Natural killer cell (primary cell): ENCODE results near the gene VPS72. TPM values are rescaled to one million over a fixed set of nuclear protein-coding genes. Genes with fewer than 3 reads are reported as not detected.
"Not testable (repeated sequence)": the region's sequence is repeated elsewhere in the genome, so short reads cannot be mapped to it uniquely, and the experiment has no call there.

Experiments
- ATAC-seq, 3 donors: fragments of 150-1000 bp in 2 of 3; fragments of 200-7000 bp in 1 of 3; cut with Tn5 transposase; 1 replicate in 1 of 3; 2 replicates in 2 of 3; pipeline ENCODE4 v1.10.0; 2021; ENCODE audit warnings: mild to moderate bottlenecking in 2 of 3, moderate library complexity in 2 of 3
- DNase-seq, 2 donors: peaks; one replicate each; pipeline versions ENCODE4 v3.0.0 to v3.0.0-alpha.2; 2013 to 2021; ENCODE audit warnings: mixed read lengths in 1 of 2
- H3K27ac ChIP-seq: one replicate; pipeline ENCODE4 v1.5.1; 2013; ENCODE audit warnings: mild to moderate bottlenecking, low read length
- H3K27me3 ChIP-seq: one replicate; pipeline ENCODE4 v1.6.1; 2013; ENCODE audit warnings: low read length; ENCODE audit not compliant: control insufficient read depth, insufficient read depth
- H3K36me3 ChIP-seq: one replicate; pipeline ENCODE4 v1.6.1; 2013; ENCODE audit warnings: low read length; ENCODE audit not compliant: control insufficient read depth, insufficient read depth
- H3K4me1 ChIP-seq: one replicate; pipeline ENCODE4 v1.6.1; 2013; ENCODE audit warnings: low read length; ENCODE audit not compliant: control insufficient read depth, insufficient read depth
- H3K4me3 ChIP-seq: one replicate; pipeline ENCODE4 v1.5.1; 2013; ENCODE audit warnings: low read length
- H3K9me3 ChIP-seq: one replicate; pipeline ENCODE4 v1.6.1; 2013; ENCODE audit warnings: low read length; ENCODE audit not compliant: control insufficient read depth, insufficient read depth
- H3K27ac Mint-ChIP-seq, 2 donors: one replicate each; pipeline ENCODE4 v1.8.0; 2022; ENCODE audit warnings: mild to moderate bottlenecking in 2 of 2, mixed read lengths in 2 of 2, moderate library complexity in 1 of 2
- H3K27me3 Mint-ChIP-seq, 2 donors: one replicate each; pipeline ENCODE4 v1.8.0; 2022; ENCODE audit warnings: low read depth in 2 of 2, mixed read lengths in 2 of 2
- H3K36me3 Mint-ChIP-seq: one replicate; pipeline ENCODE4 v1.8.0; 2022; ENCODE audit warnings: mixed read lengths
- H3K4me1 Mint-ChIP-seq, 2 donors: one replicate each; pipeline ENCODE4 v1.8.0; 2022; ENCODE audit warnings: mixed read lengths in 2 of 2
- H3K4me3 Mint-ChIP-seq: one replicate; pipeline ENCODE4 v1.8.0; 2022; ENCODE audit warnings: mild to moderate bottlenecking, moderate library complexity, mixed read lengths
- H3K9me3 Mint-ChIP-seq, 2 donors: one replicate each; pipeline ENCODE4 v1.8.0; 2022; ENCODE audit warnings: mixed read lengths in 2 of 2
- CTCF ChIP-seq: fragments of 200-600 bp; IDR thresholded peaks from one replicate; pipeline ENCODE4 v1.8.0; 2022; ENCODE audit warnings: antibody characterized with exemption
- WGBS: methylation state at CpG from one replicate; pipeline ENCODE4 v1.1.7; 2013; ENCODE audit warnings: missing lambda C conversion rate; ENCODE audit not compliant: insufficient coverage; 5-methylcytosine and 5-hydroxymethylcytosine counted together
- intact Hi-C: fragments of 100-400 bp; cut with micrococcal nuclease; formaldehyde crosslinking; loops from one replicate; pipeline ENCODE4 v1.14.2; 2022
- total RNA-seq, 4 donors: library from RNA; stranded (reverse); fragments of 120-200 nt in 1 of 4; gene quantifications; one replicate each; pipeline versions ENCODE4 v1.2.3 to v1.2.4, GENCODE V29; 2013 to 2022

VPS72 gene
- total RNA-seq, 3 donors from 2014 or later (not counting 1 experiment from before 2014, with no cell fraction given): 26.2 to 45.1 (median 44.8) TPM

- Mint-ChIP-seq H3K27ac (peak within 1 kb of the TSS; percentile 98 to 99), H3K27me3 (peaks cover 7% of the 10 kb centered on the region in 2 donors), H3K4me3 (peak within 1 kb of the TSS; percentile 100), H3K4me1 (peaks cover 28 to 29% of the 10 kb centered on the region in 2 donors), H3K36me3 (no peaks in the 10 kb centered on the region), H3K9me3 (no peaks in the 10 kb centered on the region)
- Histone ChIP-seq H3K36me3 (peaks cover 2% of the 10 kb centered on the region), H3K4me1 (peaks cover 26% of the 10 kb centered on the region), H3K27ac (peak within 1 kb of the TSS; percentile 72), H3K4me3 (peak within 1 kb of the TSS; percentile 69), H3K9me3 (no peaks in the 10 kb centered on the region), H3K27me3 (no peaks in the 10 kb centered on the region)
- intact Hi-C loops: loop anchor here (1.0 kb wide), 2 partner anchors 8 to 53 kb away; partner anchors contain the start of gene VPS72
- ATAC-seq: peak; percentile 95 to 99 (median 97)
- peak; percentile 98 to 99 for DNase-seq
- TF ChIP-seq CTCF: no peak
- WGBS: under 1% methylated on average over 60 of the region's 60 CpGs
These were observed 8.5 kb upstream of the VPS72 start, which contains the start of gene PIP5K1A for GRCh38 chr1:151198254-151199127. PIP5K1A (plus strand) TSS chr1:151198552; CDS start chr1:151198997, 445 bp downstream.

GRCh38 chr1:151197863-151198253 lies 7.9 kb upstream of the VPS72 start:
- WGBS: 23% methylated on average over 10 of the region's 10 CpGs
- Mint-ChIP-seq H3K4me1 (peaks cover 28 to 29% of the 10 kb centered on the region in 2 donors), H3K4me3 (peak overlapping the region; percentile 100), H3K36me3 (no peaks in the 10 kb centered on the region), H3K27me3 (peaks cover 7% of the 10 kb centered on the region in 2 donors), H3K9me3 (no peaks in the 10 kb centered on the region), H3K27ac (peak overlapping the region; percentile 98 to 99)
- no peaks in the 10 kb centered on the region for H3K9me3 ChIP-seq
- H3K4me3 ChIP-seq: peak overlapping the region; percentile 69
- no peak for ATAC-seq
- H3K27me3 ChIP-seq: no peaks in the 10 kb centered on the region
- DNase-seq: no peak
- H3K4me1 ChIP-seq: peaks cover 26% of the 10 kb centered on the region
- no peak for TF ChIP-seq CTCF
- peak overlapping the region; percentile 54 for H3K27ac ChIP-seq
- intact Hi-C loops: loop anchor here (1.0 kb wide), 2 partner anchors 8 to 53 kb away; partner anchors contain the start of gene VPS72
- H3K36me3 ChIP-seq: peaks cover 1% of the 10 kb centered on the region

- Mint-ChIP-seq H3K9me3 (no peaks in the 10 kb centered on the region), H3K4me1 (peaks cover 28 to 29% of the 10 kb centered on the region in 2 donors), H3K4me3 (peak overlapping the region; percentile 47), H3K36me3 (no peaks in the 10 kb centered on the region), H3K27ac (no peak overlapping the region), H3K27me3 (peaks cover 7% of the 10 kb centered on the region in 2 donors)
- Histone ChIP-seq H3K4me1 (peaks cover 23% of the 10 kb centered on the region), H3K27ac (no peak overlapping the region), H3K4me3 (no peak overlapping the region), H3K36me3 (no peaks in the 10 kb centered on the region), H3K27me3 (no peaks in the 10 kb centered on the region), H3K9me3 (no peaks in the 10 kb centered on the region)
- peak in 1 of 2 donors; percentile 81 for DNase-seq
- intact Hi-C loops: no loop called here
- 38% methylated on average over 13 of the region's 14 CpGs for WGBS
- TF ChIP-seq CTCF: peak; percentile 25
- no peak for ATAC-seq
These were observed 6.3 kb upstream of the VPS72 start for GRCh38 chr1:151196292-151196800.

GRCh38 chr1:151194894-151195594 lies 5.0 kb upstream of the VPS72 start:
- H3K27me3 ChIP-seq, H3K36me3 Mint-ChIP-seq, H3K27ac Mint-ChIP-seq, DNase-seq, H3K9me3 Mint-ChIP-seq, H3K4me3 ChIP-seq, ATAC-seq, intact Hi-C loops, H3K9me3 ChIP-seq, H3K4me3 Mint-ChIP-seq, H3K36me3 ChIP-seq, H3K27ac ChIP-seq: not testable (repeated sequence)
- H3K27me3 Mint-ChIP-seq: peaks cover 7 to 10% of the 10 kb centered on the region in 2 donors
- peaks cover 32 to 33% of the 10 kb centered on the region in 2 donors for H3K4me1 Mint-ChIP-seq
- 94% methylated on average over 11 of the region's 17 CpGs for WGBS
- H3K4me1 ChIP-seq: peaks cover 25% of the 10 kb centered on the region
